IPS-15b (cell line): ENCODE results near the gene COL4A1.

Source experiments
- H3K27me3 ChIP-seq: one replicate; pipeline ENCODE4 v1.6.1; 2013; ENCODE audit warnings: low read length; ENCODE audit not compliant: control insufficient read depth, insufficient read depth
- H3K36me3 ChIP-seq: one replicate; pipeline ENCODE4 v1.6.1; 2013; ENCODE audit warnings: low read length; ENCODE audit not compliant: control insufficient read depth, insufficient read depth
- H3K4me1 ChIP-seq: one replicate; pipeline ENCODE4 v1.6.1; 2013; ENCODE audit warnings: mild to moderate bottlenecking, low read length; ENCODE audit not compliant: control insufficient read depth, insufficient read depth
- H3K4me3 ChIP-seq: one replicate; pipeline ENCODE4 v1.5.1; 2013; ENCODE audit warnings: low read depth, low read length
- H3K9ac ChIP-seq: one replicate; pipeline ENCODE4 v1.6.1; 2013; ENCODE audit warnings: low read depth, mild to moderate bottlenecking, low read length
- H3K9me3 ChIP-seq: one replicate; pipeline ENCODE4 v1.6.1; 2013; ENCODE audit warnings: mild to moderate bottlenecking, low read length; ENCODE audit not compliant: control insufficient read depth, insufficient read depth

Gene COL4A1

GRCh38 chr13:110103534-110103933 lies 203.4 kb downstream of the COL4A1 start:
- Histone ChIP-seq H3K4me3 (no peak overlapping the region), H3K9ac (no peak overlapping the region), H3K4me1 (no peaks in the 10 kb centered on the region), H3K27me3 (no peaks in the 10 kb centered on the region), H3K9me3 (no peaks in the 10 kb centered on the region), H3K36me3 (no peaks in the 10 kb centered on the region)

- Histone ChIP-seq H3K9me3 (no peaks in the 10 kb centered on the region), H3K36me3 (no peaks in the 10 kb centered on the region), H3K27me3 (no peaks in the 10 kb centered on the region), H3K9ac (no peak overlapping the region), H3K4me3 (no peak overlapping the region), H3K4me1 (no peaks in the 10 kb centered on the region)
These were observed 203.9 kb downstream of the COL4A1 start for GRCh38 chr13:110103026-110103425.

DNA sequence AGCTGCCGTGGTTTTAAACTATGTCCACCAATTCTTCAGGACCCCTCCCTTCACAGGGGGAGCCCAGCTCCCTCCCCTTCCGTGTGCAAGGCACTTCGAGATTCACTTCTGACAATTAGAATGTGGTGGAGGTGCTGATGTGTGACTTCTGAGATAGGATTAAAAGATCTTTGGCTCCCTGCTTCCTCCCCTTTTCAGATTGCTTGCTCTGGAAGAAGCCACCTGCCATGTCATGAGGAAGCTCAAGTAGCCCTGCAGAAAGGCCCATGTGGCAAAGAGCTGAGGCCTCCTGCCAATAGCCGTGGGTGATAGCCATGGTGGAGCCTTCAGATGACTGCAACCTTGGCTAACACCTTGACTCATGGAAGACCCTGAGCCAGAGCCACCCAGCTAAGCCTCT lies 204.9 kb downstream of the COL4A1 start:
- H3K27me3 ChIP-seq, result no peaks in the 10 kb centered on the region
- H3K9me3 ChIP-seq, result no peaks in the 10 kb centered on the region
- H3K4me1 ChIP-seq, result no peaks in the 10 kb centered on the region
- no peak overlapping the region for H3K9ac ChIP-seq
- no peak overlapping the region for H3K4me3 ChIP-seq
- no peaks in the 10 kb centered on the region for H3K36me3 ChIP-seq

DNA sequence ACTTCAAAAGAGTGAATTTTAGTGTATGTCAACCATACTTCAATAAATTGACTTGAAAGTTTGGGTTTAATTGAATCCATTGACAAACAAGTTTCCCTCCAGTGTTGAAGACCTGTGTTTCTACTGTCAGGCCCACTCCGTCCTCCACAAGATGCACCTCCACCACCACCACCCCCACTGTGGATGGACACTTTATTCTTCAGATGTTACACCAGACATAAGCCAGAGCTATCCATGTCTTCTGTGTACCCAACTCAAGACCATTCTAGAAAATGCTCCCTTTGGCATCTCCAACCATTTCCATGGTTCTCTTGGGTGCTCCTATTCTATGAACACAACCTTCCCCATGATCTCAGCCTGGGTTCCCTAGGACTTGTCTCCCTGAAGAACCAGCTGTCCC lies 207.0 kb downstream of the COL4A1 start:
- peaks cover under 1% of the 10 kb centered on the region for H3K4me1 ChIP-seq
- no peaks in the 10 kb centered on the region for H3K9me3 ChIP-seq
- H3K27me3 ChIP-seq, result no peaks in the 10 kb centered on the region
- H3K9ac ChIP-seq, result no peak overlapping the region
- H3K4me3 ChIP-seq, result no peak overlapping the region
- H3K36me3 ChIP-seq, result no peaks in the 10 kb centered on the region
